HG02973 (cell line): Measurements from ENCODE around the gene LPXN.
"Not testable (repeated sequence)": the region's sequence is repeated elsewhere in the genome, so short reads cannot be mapped to it uniquely, and the experiment has no call there.

ENCODE experiments used
- ATAC-seq: cut with Tn5 transposase; IDR thresholded peaks from one replicate; pipeline ENCODE4 v1.9.1; 2021; ENCODE audit warnings: moderate library complexity; ENCODE audit not compliant: unreplicated experiment

LPXN gene

DNA sequence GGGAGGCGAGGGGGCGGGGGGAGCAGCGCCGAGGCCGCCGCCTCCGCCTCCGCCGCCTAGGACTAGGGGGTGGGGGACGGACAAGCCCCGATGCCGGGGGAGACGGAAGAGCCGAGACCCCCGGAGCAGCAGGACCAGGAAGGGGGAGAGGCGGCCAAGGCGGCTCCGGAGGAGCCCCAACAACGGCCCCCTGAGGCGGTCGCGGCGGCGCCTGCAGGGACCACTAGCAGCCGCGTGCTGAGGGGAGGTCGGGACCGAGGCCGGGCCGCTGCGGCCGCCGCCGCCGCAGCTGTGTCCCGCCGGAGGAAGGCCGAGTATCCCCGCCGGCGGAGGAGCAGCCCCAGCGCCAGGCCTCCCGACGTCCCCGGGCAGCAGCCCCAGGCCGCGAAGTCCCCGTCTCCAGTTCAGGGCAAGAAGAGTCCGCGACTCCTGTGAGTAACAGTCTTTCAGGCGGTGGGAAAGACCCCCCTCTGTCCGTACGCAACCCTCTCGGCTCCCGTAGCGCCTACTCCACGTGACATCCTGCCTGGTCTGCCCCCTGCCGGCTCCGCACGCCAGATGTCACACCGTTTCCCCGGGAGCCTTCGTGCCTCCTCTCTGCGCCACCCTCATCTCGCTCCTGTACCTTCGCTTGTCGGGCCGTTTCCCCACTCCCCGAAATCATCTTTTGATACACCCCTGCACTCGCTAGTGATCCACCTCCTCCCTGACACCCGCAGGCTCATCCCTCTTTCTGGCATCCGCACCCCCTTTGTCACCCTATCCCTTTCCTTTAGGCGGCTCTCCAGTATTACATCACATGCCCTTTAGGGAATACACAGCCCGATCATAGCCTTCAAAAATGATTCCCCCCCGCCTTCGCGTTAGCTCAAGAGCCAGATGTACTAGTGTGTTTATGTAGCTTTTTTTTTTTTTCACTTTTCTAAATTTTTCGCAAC, 3.8 kb upstream of the LPXN start:
- peak; percentile 41 for ATAC-seq

DNA sequence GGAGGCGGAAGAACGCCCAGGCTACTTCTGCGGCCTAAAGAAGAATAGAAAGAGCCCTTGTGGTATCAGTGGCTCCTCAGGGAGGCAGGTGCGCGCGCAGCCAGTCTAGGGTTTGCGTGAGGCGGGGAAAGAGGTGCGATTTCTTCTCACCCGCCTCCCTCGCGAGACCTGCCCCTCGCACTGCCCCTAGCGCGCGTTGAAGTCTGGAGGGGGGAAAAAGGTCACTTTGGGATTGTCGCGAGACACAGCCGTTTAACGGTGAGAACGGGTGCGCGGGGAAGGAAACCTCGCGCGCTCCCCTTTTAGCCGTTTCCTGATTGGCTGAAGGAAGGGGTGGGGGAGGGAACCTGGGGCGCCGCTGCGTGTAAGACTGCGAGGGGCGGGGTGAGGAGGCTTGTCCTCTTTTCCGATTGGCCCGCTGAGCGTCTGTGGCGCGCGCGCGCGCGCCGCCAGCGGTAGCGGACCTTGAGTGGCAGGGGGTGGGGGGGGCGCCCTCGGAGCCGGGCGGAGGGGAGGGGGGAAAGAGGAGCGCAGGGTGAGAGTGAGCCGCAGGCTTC, 3.1 kb upstream of the LPXN start, which contains the start of gene ZFP91:
Gene ZFP91, plus strand, starts transcription at position 429 of the 557 bp plus-strand sequence. CDS start 219 bp downstream, outside the sequence.
- peak; percentile 35 for ATAC-seq

DNA sequence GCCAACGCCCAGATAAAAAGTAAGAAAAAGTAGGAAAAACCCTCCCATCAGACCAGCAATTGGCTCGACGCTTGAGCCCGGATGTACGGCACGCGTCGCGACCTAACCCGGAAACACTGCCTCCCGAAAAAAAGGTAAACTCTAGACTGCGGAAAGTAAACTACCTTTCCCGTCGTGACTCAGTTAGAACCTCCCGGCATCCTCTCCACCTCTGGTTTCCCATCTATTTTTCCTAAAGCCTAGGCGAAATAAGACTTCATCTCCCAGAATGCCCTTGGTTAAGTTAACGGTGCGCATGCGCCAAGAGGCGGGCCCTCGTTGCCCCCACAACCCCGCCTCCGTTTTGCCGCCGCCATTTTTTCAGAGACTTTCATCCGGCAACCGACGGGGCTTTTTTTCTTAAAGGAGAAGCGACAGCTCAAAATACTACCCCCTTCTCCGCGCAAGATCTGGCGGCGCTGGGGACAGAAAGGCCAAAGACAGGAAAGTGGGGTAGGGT, 2.5 kb upstream of the LPXN start:
- ATAC-seq, result no peak

DNA sequence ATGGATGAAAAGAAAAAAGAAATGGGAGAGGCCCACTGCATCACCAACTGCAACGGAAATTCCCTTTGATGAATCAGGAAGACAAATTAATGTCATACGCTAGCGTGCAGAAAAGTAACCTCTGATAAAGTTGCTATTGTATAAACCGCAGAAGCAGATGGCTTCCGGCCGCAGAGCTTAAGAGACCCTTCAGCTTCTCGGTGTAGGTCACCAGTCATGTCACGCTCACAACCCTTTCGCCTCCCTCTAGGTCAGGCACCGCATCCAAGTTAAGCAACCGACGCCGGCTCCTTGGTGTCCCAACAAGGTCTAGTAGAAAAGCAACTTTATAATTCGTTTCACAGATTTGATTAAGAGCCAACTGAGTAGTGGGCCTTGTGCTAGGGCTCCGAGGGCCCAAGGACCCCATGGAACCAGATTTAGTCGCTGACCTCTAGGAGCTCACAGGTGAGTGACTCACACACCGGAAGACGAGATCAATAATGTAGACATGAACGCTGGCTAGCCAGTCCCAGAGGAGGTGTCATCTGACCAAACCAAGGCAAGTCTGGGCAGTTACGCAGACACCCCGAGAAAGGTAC, 2.0 kb upstream of the LPXN start:
- ATAC-seq, result peak; percentile 40

DNA sequence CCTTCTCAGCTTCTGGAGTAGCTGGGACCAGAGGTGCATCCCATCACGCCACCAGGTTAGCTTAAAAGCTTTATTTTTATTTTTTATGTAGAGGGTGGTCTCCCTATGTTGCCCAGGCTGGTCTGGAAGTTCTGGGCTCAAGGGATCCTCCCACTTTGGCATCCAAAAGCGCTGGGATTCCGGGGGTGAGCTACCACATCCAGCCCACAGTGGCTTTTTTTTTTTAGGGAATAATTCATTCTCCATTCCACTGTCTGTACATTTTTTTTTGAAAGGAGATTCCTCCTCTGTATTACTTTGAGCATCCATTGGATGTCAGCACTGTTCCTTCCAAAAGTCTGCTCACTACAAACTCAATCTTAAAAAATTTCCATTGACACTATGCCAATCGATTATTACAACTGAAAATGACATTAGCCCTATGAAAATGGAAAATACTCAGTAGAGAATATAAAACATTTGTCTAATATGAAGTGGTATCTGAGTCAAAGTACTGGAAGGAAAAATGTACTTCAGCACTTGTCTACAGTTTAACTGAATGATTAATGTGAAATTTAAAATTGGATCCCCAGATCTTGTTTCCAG, 1.3 kb upstream of the LPXN start:
- no peak for ATAC-seq

DNA sequence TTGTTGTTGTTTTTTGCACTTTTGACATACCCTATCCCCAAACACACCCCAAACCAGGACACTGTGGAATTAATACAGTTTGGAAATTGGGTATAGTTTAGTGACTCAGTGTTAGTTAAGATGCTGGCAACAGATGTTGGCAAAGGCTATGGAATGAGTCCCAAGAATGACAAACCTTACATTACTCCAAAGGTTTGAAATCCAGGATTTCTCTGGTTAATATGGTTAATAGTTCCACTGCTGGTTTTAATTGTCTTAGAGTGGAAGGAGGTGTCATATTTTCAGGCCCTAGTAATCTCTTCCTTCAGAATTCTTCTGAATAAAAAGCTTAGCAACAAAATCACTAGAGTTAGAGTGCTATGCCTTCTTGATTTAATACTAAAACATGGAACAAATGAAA, 775 bp downstream of the LPXN start:
- no peak for ATAC-seq

DNA sequence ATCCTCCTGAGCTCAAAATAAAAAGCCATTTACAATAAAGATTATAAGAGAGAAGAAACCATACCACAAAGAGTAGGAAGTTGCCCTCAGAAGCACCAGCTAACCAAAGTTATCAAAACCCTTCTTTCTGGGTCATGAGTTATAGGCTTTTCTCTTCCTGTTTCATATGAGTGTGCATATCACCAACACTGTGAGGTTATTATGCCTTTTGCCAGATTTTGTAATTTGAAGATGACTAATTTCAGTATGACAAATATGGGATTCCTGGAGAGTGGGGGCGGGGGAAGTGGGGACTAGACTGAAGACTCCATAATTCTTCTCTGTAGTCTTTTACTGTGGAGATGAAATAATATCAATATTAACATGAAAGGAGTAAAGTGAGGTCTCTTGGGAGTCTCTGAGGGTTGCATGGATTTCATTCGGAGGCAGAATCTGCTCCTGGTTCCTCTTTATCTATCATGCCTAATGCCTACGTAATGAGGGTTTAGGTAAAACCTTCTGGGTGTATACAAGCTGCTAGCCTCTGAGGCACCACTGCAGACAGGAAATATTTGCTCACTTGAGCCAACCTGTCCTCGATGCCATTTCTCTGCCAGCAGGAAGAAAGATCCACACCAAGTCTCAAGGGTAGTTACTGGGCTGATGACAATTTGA, 2.1 kb downstream of the LPXN start:
- ATAC-seq, result peak; percentile 25

DNA sequence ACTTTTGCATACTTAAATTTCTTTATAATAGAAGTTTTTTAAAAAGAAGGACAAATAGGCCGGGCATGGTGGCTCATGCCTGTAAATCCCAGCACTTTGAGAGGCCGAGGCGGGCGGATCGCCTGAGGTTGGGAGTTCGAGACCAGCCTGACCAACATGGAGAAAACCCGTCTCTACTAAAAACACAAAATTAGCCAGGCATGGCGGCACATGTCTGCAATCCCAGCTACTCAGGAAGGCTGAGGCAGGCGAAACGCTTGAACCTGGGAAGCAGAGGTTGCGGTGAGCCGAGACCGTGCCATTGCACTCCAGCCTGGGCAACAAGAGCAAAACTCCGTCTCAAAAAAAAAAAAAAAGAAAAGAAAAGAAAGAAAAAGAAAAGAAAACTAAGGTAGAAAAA, 2.8 kb downstream of the LPXN start:
- not testable (repeated sequence) for ATAC-seq

DNA sequence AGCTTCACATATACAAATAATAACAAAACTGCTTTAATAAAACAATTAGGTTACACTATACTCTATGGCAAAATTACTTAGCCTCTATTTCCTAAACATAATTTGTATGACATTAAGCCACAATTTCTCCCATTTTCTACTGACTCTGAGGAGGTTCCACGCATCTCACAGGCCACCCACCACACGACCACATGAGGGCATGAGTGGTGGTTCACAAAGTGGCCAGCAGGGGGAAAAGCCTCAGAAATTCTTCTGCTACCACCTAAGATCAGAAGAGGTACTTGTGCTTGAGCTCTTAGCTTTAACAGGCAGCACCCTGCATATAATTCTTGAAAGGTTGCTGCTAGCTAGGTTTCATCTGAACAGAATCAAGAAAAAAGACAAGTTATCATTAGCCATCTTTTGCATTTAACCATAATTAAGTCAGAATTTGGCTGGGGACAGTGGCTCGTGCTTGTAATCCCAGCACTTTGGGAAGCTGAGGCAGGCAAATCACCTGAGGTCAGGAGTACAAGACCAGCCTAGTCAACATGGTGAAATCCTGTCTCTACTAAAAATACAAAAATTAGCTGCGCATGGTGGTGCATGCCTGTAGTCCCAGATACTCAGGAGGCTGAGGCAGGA, 7.7 kb downstream of the LPXN start:
- ATAC-seq, result peak; percentile 93

DNA sequence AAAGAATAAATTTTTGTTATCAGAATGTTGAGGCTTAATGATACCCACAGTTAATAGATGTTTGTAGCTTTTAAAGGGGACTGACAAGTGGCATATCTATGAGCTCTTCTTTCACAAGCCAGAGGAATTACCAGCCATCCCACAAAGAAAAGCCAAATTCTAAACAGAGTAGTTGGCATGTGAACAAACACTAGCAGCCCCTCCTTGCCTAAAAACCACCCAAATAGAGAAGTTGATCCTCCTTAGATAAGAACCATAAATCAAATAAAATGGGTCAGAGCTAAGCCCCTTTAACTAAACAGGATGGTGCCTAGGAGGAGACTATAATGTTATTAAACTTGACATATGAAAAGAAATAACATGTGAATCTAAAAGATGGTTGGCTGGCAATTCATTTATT, 11.4 kb downstream of the LPXN start:
- ATAC-seq, result no peak

DNA sequence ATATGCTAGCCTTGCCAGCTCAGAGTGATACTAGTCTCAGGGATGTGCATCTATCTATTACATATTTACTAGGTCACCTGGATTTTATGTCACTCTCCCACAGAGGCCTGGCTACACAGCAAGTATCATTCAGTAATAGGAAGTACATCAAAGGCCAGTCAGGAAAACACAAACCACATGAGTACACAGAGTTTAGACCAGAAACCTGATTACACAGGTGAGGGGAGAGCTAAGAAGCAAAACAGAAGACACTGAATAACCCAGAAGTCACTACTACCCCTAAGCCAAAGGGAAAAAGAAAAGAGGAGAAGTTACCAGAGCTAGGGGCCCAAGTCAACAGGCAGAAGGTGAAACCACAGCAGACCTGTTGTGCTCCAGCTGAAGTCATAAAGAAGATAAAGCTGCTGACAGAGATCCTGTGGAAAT, 13.3 kb downstream of the LPXN start:
- ATAC-seq, result peak; percentile 87

DNA sequence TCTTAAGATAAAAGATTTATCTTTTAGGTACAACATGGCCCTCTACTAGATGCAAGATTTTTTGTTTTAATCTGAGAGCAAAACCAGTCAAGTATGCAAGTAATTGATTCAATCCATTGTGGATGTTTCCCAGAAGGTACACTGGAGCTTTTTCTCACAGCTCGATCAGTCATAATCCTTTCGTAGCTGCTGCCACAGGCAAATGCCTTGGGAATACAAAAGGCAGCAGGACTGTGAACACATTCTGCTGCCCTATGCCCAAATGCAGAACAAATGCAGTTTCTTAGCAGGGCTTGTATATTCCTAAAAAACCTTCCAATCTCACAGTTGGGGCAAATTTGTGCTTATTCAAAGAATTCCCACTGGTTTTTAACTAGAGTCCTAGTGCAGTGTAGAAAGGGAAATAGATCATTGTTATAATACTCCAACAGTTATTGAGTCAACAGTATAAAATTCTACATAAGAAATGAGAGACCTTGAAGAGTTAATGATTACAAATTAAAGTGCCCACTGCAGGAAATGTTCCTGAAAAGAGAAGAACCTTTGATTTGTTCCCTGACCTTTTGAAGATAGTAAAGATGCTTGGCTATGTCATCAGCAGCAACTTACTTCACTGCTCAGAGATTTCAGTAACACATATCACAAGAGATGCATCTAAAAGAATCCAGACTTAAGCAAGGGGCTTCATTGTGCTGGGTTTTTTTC, 14.1 kb downstream of the LPXN start:
- ATAC-seq, result no peak

DNA sequence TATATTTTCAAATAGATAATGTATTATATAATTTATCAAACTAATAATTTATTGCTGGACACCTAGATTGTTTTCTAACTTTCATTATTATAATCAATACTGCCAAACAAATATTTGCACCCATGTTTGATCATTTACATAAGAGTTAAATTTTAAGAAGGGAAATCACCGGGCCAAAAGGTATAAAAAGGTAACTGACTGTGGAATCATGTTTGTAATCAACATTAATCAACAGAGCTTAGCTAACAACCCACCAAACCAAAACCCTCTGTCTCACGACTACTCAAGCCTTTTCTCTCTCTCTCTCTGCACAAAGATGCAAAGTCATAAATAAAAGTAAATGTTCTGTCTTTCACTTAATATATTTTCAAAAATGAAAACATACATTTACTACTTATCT, 14.8 kb downstream of the LPXN start:
- no peak for ATAC-seq

DNA sequence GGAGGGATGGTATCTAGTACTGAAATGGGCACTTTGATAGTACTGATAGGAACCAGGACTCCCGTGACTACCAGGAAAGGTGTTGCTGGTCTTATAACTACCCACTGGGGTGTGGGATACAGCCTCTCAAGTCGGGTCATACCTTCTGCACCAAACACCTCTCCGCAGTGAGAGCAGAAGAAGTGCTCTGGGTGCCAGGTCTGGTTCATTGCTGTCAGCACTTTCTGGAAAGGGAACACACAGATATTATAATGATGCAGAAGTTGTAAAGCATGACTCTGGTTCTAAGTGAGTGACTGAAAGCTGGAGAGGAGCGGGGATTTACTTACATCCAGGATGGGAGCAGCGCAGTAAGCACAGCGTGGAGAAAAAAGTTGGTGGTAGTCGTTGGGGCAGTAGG, 26.0 kb downstream of the LPXN start:
- ATAC-seq, result no peak

DNA sequence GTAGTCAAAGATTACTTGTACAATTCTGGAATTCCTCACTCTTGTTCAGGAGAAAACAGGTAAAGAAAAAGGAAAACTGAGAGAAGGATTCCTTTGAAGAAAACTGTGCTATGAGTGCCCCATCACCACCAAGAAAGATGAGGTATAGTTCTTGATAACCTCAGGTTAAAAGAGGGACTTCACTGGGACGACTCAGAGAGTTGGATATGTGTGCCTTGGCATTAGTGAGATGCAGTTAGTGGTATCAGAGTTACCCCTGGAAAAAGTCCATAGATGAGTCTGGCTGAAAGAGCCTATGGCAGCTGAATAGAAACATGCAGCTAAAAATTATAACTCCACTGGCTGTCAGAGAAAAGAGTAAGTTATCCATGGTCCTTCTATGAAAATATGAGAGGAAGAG, 28.8 kb downstream of the LPXN start:
- ATAC-seq, result no peak

DNA sequence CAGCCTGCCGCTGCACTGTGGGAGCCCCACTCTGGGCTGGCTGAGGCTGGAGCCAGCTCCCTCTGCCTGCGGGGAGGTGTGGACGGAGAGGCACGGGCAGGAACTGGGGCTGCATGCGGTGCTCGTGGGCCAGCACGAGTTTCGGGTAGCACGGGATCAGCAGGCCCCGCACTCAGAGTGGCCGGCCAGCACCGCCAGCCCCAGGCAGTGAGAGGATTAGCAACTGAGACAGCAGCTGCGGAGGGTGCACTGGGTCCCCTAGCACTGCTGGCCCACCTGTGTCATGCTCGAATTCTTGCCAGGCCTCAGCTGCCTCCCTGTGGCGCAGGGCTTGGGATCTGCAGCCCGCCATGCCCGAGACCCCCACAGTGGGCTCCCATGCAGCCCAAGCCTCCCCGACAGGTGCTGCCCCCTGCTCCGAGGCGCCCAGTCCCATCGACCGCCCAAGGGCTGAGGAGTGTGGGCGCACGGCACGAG, 43.8 kb downstream of the LPXN start:
- no peak for ATAC-seq

DNA sequence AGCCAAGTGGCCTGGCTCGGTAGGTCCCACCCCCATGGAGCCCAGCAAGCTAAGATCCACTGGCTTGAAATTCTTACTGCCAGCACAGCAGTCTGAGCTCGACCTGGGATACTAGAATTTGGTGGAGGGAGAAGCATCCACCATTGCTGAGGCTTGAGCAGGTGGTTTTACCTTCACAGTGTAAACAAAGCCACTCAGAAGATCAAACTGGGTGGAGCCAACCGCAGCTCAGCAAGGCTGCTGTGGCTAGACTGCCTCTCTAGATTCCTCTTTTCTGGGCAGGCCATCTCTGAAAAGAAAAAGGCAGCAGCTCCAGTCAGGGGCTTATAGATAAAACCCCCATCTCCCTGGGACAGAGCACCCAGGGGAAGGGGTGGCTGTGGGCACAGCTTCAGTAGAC, 45.4 kb downstream of the LPXN start:
- no peak for ATAC-seq

DNA sequence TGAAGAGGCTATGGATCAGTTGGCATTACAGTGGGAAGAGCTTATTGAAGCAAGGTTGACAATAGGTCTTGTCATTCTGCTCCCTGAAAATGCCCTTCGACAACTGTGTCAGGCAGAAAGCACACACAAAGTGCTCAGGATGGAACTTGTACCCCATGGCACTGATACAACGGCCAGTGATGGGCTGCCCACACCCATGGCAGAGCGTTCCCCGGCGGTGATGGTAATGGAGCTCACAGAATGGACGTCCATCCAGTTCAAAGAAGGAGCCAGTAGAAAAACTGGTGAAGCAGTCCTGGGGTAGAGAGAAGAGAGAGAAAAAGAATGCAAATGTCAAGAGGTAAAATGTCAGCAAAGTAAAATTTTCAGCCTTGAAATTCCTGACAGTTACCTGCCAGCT, 48.2 kb downstream of the LPXN start:
- no peak for ATAC-seq

DNA sequence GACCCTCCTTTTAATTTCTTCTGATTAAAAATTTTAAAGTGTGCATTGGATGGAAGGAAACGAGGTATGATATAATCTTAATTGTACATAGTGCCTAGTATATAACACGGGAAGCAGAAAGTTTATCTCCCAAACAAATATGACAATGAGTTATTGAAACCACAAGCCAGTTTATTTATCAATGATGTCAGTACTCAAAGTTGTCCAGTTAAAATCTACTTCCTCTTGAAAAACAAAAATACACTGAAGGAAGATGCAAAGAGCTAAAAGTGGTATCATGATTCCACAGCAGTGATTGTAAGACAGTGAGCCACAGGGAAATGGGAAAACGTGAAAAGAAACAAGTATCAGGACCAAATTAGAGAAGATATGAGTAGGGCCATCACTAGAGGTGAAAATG, 48.9 kb downstream of the LPXN start:
- ATAC-seq, result no peak
